A549 (cell line): ENCODE measurements around the gene SH3BGRL2.

Experiments used
- EP300 ChIP-seq, 2 experiments: fragments of >200 bp; sonication (Bioruptor Twin); formaldehyde crosslinking; IDR thresholded peaks; 2 replicates in 1 of 2; 3 replicates in 1 of 2; pipeline ENCODE4 v1.6.1; 2016 to 2017
- MYC ChIP-seq: IDR thresholded peaks from 2 replicates; pipeline ENCODE4 v1.6.1; 2012; ENCODE audit warnings: mild to moderate bottlenecking, inconsistent platforms, low read length, improper control_type of control experiment, borderline replicate concordance
- RCOR1 ChIP-seq: fragments of 150-350 bp; IDR thresholded peaks from 2 replicates; pipeline ENCODE4 v1.6.1; 2014; ENCODE audit warnings: antibody characterized with exemption, low read length, low read depth
- RFX5 ChIP-seq: fragments of 450-650 bp; IDR thresholded peaks from 2 replicates; pipeline ENCODE4 v1.7.1; 2014; ENCODE audit warnings: antibody characterized with exemption, mild to moderate bottlenecking, moderate library complexity
- TF ChIP-seq, protein P1 (sequence below): fragments of 200-600 bp; sonication (generic); IDR thresholded peaks from 2 replicates; pipeline ENCODE4 v1.6.1; 2016; ENCODE audit warnings: antibody characterized with exemption, mild to moderate bottlenecking, moderate library complexity
- TF ChIP-seq, protein P2 (sequence below): fragments of >200 bp; sonication (Bioruptor Twin); formaldehyde crosslinking; IDR thresholded peaks from 3 replicates; pipeline ENCODE4 v1.5.1; 2016
- TF ChIP-seq, protein P3 (sequence below): IDR thresholded peaks from 2 replicates; pipeline ENCODE4 v1.6.1; 2012

DNA sequence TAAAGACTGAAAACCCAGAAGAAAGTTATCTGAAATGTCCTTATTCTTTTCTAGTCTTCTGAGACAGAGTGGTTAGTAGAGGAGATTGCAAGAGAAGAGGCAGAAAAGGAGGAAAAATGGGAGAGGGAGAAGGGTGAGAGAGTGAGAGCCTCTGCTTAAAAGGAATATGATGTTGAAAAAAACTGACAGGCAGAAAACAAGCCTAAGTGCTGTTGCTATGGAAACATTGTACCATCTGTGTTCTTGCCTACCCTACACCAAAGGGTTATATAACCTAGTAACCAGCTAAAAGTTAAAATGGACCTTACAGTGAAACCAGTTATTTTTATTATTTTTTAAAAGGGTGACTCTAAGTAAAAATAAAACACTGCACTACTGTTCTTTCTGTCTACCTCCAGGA is 28.3 kb upstream of the SH3BGRL2 start:
- TF ChIP-seq RCOR1 (no peak), RFX5 (no peak), EP300 (IDR thresholded peaks at IDR 0.05) (no peak), MYC (no peak)
- TF ChIP-seq, protein P1, sequence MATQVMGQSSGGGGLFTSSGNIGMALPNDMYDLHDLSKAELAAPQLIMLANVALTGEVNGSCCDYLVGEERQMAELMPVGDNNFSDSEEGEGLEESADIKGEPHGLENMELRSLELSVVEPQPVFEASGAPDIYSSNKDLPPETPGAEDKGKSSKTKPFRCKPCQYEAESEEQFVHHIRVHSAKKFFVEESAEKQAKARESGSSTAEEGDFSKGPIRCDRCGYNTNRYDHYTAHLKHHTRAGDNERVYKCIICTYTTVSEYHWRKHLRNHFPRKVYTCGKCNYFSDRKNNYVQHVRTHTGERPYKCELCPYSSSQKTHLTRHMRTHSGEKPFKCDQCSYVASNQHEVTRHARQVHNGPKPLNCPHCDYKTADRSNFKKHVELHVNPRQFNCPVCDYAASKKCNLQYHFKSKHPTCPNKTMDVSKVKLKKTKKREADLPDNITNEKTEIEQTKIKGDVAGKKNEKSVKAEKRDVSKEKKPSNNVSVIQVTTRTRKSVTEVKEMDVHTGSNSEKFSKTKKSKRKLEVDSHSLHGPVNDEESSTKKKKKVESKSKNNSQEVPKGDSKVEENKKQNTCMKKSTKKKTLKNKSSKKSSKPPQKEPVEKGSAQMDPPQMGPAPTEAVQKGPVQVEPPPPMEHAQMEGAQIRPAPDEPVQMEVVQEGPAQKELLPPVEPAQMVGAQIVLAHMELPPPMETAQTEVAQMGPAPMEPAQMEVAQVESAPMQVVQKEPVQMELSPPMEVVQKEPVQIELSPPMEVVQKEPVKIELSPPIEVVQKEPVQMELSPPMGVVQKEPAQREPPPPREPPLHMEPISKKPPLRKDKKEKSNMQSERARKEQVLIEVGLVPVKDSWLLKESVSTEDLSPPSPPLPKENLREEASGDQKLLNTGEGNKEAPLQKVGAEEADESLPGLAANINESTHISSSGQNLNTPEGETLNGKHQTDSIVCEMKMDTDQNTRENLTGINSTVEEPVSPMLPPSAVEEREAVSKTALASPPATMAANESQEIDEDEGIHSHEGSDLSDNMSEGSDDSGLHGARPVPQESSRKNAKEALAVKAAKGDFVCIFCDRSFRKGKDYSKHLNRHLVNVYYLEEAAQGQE = no peak
- TF ChIP-seq, protein P2, sequence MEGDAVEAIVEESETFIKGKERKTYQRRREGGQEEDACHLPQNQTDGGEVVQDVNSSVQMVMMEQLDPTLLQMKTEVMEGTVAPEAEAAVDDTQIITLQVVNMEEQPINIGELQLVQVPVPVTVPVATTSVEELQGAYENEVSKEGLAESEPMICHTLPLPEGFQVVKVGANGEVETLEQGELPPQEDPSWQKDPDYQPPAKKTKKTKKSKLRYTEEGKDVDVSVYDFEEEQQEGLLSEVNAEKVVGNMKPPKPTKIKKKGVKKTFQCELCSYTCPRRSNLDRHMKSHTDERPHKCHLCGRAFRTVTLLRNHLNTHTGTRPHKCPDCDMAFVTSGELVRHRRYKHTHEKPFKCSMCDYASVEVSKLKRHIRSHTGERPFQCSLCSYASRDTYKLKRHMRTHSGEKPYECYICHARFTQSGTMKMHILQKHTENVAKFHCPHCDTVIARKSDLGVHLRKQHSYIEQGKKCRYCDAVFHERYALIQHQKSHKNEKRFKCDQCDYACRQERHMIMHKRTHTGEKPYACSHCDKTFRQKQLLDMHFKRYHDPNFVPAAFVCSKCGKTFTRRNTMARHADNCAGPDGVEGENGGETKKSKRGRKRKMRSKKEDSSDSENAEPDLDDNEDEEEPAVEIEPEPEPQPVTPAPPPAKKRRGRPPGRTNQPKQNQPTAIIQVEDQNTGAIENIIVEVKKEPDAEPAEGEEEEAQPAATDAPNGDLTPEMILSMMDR = no peak
- TF ChIP-seq, protein P3, sequence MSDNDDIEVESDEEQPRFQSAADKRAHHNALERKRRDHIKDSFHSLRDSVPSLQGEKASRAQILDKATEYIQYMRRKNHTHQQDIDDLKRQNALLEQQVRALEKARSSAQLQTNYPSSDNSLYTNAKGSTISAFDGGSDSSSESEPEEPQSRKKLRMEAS = no peak
